SK-N-SH (cell line): Measurements from ENCODE around the gene MPP3. TPM values are rescaled to one million over a fixed set of nuclear protein-coding genes. Genes with fewer than 3 reads are reported as not detected.

Experiments
- CTCF ChIA-PET: fragments of 300-600, 350-600 bp; formaldehyde crosslinking; extraction: SDS; loops from one replicate; lab custom pipeline; 2021; lab: Yijun Ruan, JAX
- POLR2A ChIA-PET: fragments of 350-600 bp; sonication (Branson Sonifier 250); formaldehyde crosslinking; extraction: SDS; loops from one replicate; lab custom pipeline; 2020; ENCODE audit warnings: antibody characterized with exemption, inconsistent platforms; lab: Yijun Ruan, JAX
- DNase-seq: peaks from one replicate; pipeline ENCODE4 v3.0.0; 2012
- H2AFZ ChIP-seq: fragments of 200-600 bp; sonication (generic); 2 replicates; pipeline ENCODE4 v1.8.1; 2016; ENCODE audit warnings: antibody characterized with exemption, mild to moderate bottlenecking, low read depth
- H3F3A ChIP-seq: fragments of 200-600 bp; sonication (generic); replicated peaks from 2 replicates; pipeline ENCODE3; 2016; ENCODE audit warnings: antibody characterized with exemption, mild to moderate bottlenecking; ENCODE audit not compliant: insufficient read depth
- H3K27ac ChIP-seq, 2 experiments: fragments of 200-500 bp in 1 of 2; fragments of 200-600 bp in 1 of 2; sonication (Bioruptor generic) in 1 of 2; sonication (generic), shearing (Covaris generic) in 1 of 2; 2 replicates each; pipeline versions ENCODE4 v1.5.1 to v1.6.1; 2014 to 2016; ENCODE audit warnings: low read depth in 2 of 2, inconsistent platforms in 1 of 2, low read length in 1 of 2, mild to moderate bottlenecking in 1 of 2, mixed read lengths in 1 of 2
- H3K27me3 ChIP-seq: fragments of 200-600 bp; sonication (generic), shearing (Covaris generic); 2 replicates; pipeline ENCODE4 v1.6.1; 2016; ENCODE audit warnings: mixed run types; ENCODE audit not compliant: insufficient read depth
- H3K36me3 ChIP-seq, 2 experiments: fragments of 200-500 bp in 1 of 2; fragments of 200-600 bp in 1 of 2; sonication (Bioruptor generic) in 1 of 2; sonication (generic) in 1 of 2; replicated peaks in 1 of 2; 2 replicates each; pipeline versions ENCODE3 to v1.5.1; 2014 to 2016; ENCODE audit warnings: low read length in 1 of 2, mild to moderate bottlenecking in 1 of 2; ENCODE audit not compliant: insufficient read depth in 2 of 2, control insufficient read depth in 1 of 2
- H3K4me1 ChIP-seq, 2 experiments: fragments of 200-500 bp in 1 of 2; fragments of 200-600 bp in 1 of 2; sonication (Bioruptor generic) in 1 of 2; sonication (generic), shearing (Covaris generic) in 1 of 2; 2 replicates each; pipeline versions ENCODE4 v1.5.1 to v1.6.1; 2014 to 2016; ENCODE audit warnings: low read depth in 1 of 2, low read length in 1 of 2, mixed run types in 1 of 2; ENCODE audit not compliant: insufficient read depth in 2 of 2, control insufficient read depth in 1 of 2
- H3K4me2 ChIP-seq: fragments of 200-600 bp; sonication (generic), shearing (Covaris generic); 2 replicates; pipeline ENCODE4 v1.6.1; 2017; ENCODE audit warnings: mixed run types
- H3K4me3 ChIP-seq, 2 experiments: fragments of 200-500 bp in 1 of 2; fragments of 200-600 bp in 1 of 2; sonication (Bioruptor generic) in 1 of 2; sonication (generic), shearing (Covaris generic) in 1 of 2; 2 replicates each; pipeline versions ENCODE4 v1.5.1 to v1.8.1; 2014 to 2016; ENCODE audit warnings: low read depth in 2 of 2, inconsistent platforms in 1 of 2, low read length in 1 of 2, mild to moderate bottlenecking in 1 of 2, mixed read lengths in 1 of 2, moderate library complexity in 1 of 2
- H3K79me2 ChIP-seq: fragments of 200-600 bp; sonication (generic); 2 replicates; pipeline ENCODE4 v1.8.1; 2017; ENCODE audit warnings: mild to moderate bottlenecking; ENCODE audit not compliant: insufficient read depth
- H3K9ac ChIP-seq: fragments of 200-600 bp; sonication (generic); 2 replicates; pipeline ENCODE4 v1.6.1; 2017; ENCODE audit warnings: mixed run types
- H3K9me2 ChIP-seq: fragments of 200-600 bp; sonication (generic); 2 replicates; pipeline ENCODE4 v1.6.1; 2017; ENCODE audit warnings: mixed run types
- H3K9me3 ChIP-seq: fragments of 200-600 bp; sonication (generic); 2 replicates; pipeline ENCODE4 v1.6.1; 2017; ENCODE audit warnings: mixed run types, mild to moderate bottlenecking, moderate library complexity
- H4K20me1 ChIP-seq: fragments of 200-600 bp; sonication (generic); 2 replicates; pipeline ENCODE4 v1.6.1; 2017; ENCODE audit warnings: mild to moderate bottlenecking, mixed run types; ENCODE audit not compliant: insufficient read depth
- CHD2 ChIP-seq: fragments of 150-350 bp; IDR thresholded peaks from 2 replicates; pipeline ENCODE4 v1.6.1; 2018; ENCODE audit warnings: low read length; ENCODE audit not compliant: partially characterized antibody
- ELF1 ChIP-seq: IDR thresholded peaks from 2 replicates; pipeline ENCODE4 v1.4.0; 2012
- EP300 ChIP-seq, 2 experiments: IDR thresholded peaks; 2 replicates each; pipeline versions ENCODE4 v1.4.0 to v1.6.1; 2012; ENCODE audit warnings: borderline replicate concordance in 1 of 2, low read depth in 1 of 2, low read length in 1 of 2
- FOXJ3 ChIP-seq: sonication (generic); formaldehyde crosslinking; IDR thresholded peaks from 2 replicates; pipeline ENCODE4 v1.5.1; 2020; ENCODE audit warnings: mild to moderate bottlenecking, missing genetic modification reagents
- GATA2 ChIP-seq: sonication (generic); formaldehyde crosslinking; IDR thresholded peaks from 2 replicates; pipeline ENCODE4 v1.5.0; 2020; ENCODE audit warnings: mild to moderate bottlenecking, missing genetic modification reagents
- MXI1 ChIP-seq: IDR thresholded peaks from 2 replicates; pipeline ENCODE4 v1.6.1; 2012; ENCODE audit warnings: mild to moderate bottlenecking, low read depth, low read length, improper control_type of control experiment
- RAD21 ChIP-seq: IDR thresholded peaks from 2 replicates; pipeline ENCODE4 v1.6.1; 2012; ENCODE audit warnings: mild to moderate bottlenecking, low read length
- RCOR1 ChIP-seq: fragments of 150-350 bp; IDR thresholded peaks from 2 replicates; pipeline ENCODE4 v1.6.1; 2017; ENCODE audit warnings: antibody characterized with exemption, low read length
- SIN3A ChIP-seq: IDR thresholded peaks from 2 replicates; pipeline ENCODE4 v1.6.1; 2012; ENCODE audit warnings: low read depth, mild to moderate bottlenecking, low read length, moderate library complexity, borderline replicate concordance
- TAF1 ChIP-seq: IDR thresholded peaks from 2 replicates; pipeline ENCODE4 v1.6.1; 2012; ENCODE audit warnings: low read depth, mild to moderate bottlenecking, low read length, moderate library complexity, borderline replicate concordance
- TCF12 ChIP-seq: IDR thresholded peaks from 2 replicates; pipeline ENCODE4 v1.4.0; 2012
- YY1 ChIP-seq: IDR thresholded peaks from 2 replicates; pipeline ENCODE4 v1.4.0; 2012; ENCODE audit warnings: low read depth, mild to moderate bottlenecking
- WGBS: methylation state at CpG from one replicate; pipeline ENCODE4 v1.1.6; 2017; ENCODE audit warnings: low lambda C conversion rate; 5-methylcytosine and 5-hydroxymethylcytosine counted together
- polyA plus RNA-seq, 3 experiments: library from polyadenylated mRNA; depleted of rRNA; stranded (reverse); fragments of >200 nt; gene quantifications; 2 replicates each; pipeline ENCODE4 v1.2.3, GENCODE V29; 2012
- TF ChIP-seq, protein P1 (sequence below): IDR thresholded peaks from 2 replicates; pipeline ENCODE4 v1.4.0; 2012; ENCODE audit warnings: low read depth, borderline replicate concordance
- TF ChIP-seq, protein P2 (sequence below): fragments of 150-350 bp; IDR thresholded peaks from 2 replicates; pipeline ENCODE4 v1.6.1; 2017; ENCODE audit warnings: antibody characterized with exemption, low read length, low read depth, borderline replicate concordance
- TF ChIP-seq, protein P3 (sequence below): IDR thresholded peaks from 2 replicates; pipeline ENCODE4; 2012
- TF ChIP-seq, protein P4 (sequence below): IDR thresholded peaks from 2 replicates; pipeline ENCODE4 v1.4.0; 2012; ENCODE audit warnings: low read depth, borderline replicate concordance
- TF ChIP-seq, protein P5 (sequence below): fragments of 150-350 bp; IDR thresholded peaks from 2 replicates; pipeline ENCODE4 v1.6.1; 2016; ENCODE audit warnings: mild to moderate bottlenecking, low read depth, low read length

MPP3 gene
- polyA plus RNA-seq, 1 of the 3 experiments (the other 2 are of a cell fraction), result 14.1 TPM

DNA sequence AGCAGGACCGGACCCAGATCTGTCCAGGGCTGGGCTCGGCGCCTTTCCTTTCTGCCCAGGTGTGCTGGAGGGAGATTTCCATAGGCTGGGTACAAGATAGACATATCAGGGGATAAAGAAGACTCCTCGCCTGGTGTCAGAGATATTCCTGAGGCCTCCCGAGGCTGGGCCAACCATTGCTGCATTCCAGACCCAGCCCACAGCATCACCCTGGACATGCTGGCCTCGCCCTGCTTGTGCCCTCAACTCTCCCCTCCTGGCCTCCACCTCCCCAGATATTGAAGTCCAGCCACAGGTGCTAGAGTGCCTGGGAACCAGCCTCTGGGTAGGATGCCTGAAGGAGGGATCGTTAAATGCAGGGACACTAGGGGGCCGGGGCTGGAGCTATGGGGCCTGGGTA lies 16.2 kb upstream of the MPP3 start:
- no peak for DNase-seq
- Histone ChIP-seq H3K27me3 (peaks cover 10% of the 10 kb centered on the region; the same call in 1 of the 2 replicates), H3K4me1 (no peaks in the 10 kb centered on the region), H3F3A (no peaks in the 10 kb centered on the region), H3K9ac (no peak overlapping the region)
- CTCF ChIA-PET, result interaction anchor here (0.5 to 1.4 kb wide), 6 partner anchors 8 to 813 kb away, joined by 3 to 5 read pairs (median 3); no protein-coding TSS in a partner anchor
- TF ChIP-seq EP300 (IDR thresholded peaks at IDR 0.05; ENCODE audit: borderline replicate concordance in 1 of 2, low read depth in 1 of 2, low read length in 1 of 2) (no peak), FOXJ3 (CRISPR knock-in tag) (no peak), RAD21 (no peak), YY1 (no peak), RCOR1 (no peak), MXI1 (no peak), GATA2 (CRISPR knock-in tag) (no peak), SIN3A (no peak)
- TF ChIP-seq, protein P1, sequence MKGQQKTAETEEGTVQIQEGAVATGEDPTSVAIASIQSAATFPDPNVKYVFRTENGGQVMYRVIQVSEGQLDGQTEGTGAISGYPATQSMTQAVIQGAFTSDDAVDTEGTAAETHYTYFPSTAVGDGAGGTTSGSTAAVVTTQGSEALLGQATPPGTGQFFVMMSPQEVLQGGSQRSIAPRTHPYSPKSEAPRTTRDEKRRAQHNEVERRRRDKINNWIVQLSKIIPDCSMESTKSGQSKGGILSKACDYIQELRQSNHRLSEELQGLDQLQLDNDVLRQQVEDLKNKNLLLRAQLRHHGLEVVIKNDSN, result no peak
- TF ChIP-seq, protein P2, sequence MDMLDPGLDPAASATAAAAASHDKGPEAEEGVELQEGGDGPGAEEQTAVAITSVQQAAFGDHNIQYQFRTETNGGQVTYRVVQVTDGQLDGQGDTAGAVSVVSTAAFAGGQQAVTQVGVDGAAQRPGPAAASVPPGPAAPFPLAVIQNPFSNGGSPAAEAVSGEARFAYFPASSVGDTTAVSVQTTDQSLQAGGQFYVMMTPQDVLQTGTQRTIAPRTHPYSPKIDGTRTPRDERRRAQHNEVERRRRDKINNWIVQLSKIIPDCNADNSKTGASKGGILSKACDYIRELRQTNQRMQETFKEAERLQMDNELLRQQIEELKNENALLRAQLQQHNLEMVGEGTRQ, result no peak
- TF ChIP-seq, protein P3, sequence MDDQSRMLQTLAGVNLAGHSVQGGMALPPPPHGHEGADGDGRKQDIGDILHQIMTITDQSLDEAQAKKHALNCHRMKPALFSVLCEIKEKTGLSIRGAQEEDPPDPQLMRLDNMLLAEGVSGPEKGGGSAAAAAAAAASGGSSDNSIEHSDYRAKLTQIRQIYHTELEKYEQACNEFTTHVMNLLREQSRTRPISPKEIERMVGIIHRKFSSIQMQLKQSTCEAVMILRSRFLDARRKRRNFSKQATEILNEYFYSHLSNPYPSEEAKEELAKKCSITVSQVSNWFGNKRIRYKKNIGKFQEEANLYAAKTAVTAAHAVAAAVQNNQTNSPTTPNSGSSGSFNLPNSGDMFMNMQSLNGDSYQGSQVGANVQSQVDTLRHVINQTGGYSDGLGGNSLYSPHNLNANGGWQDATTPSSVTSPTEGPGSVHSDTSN, result no peak
- TF ChIP-seq, protein P4, sequence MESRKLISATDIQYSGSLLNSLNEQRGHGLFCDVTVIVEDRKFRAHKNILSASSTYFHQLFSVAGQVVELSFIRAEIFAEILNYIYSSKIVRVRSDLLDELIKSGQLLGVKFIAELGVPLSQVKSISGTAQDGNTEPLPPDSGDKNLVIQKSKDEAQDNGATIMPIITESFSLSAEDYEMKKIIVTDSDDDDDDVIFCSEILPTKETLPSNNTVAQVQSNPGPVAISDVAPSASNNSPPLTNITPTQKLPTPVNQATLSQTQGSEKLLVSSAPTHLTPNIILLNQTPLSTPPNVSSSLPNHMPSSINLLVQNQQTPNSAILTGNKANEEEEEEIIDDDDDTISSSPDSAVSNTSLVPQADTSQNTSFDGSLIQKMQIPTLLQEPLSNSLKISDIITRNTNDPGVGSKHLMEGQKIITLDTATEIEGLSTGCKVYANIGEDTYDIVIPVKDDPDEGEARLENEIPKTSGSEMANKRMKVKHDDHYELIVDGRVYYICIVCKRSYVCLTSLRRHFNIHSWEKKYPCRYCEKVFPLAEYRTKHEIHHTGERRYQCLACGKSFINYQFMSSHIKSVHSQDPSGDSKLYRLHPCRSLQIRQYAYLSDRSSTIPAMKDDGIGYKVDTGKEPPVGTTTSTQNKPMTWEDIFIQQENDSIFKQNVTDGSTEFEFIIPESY, result no peak
- TF ChIP-seq, all 33 proteins: peak for 0
- POLR2A ChIA-PET, result interaction anchor here (0.6 kb wide), 1 partner anchor 149 kb away, joined by 3 read pairs; no protein-coding TSS in a partner anchor
- no peak overlapping the region for H3K4me2 ChIP-seq
- H3K9me2 ChIP-seq, result no peaks in the 10 kb centered on the region
- H3K27ac ChIP-seq, result no peak overlapping the region
- H3K36me3 ChIP-seq, result no peaks in the 10 kb centered on the region
- no peaks in the 10 kb centered on the region for H3K9me3 ChIP-seq
- H4K20me1 ChIP-seq, result no peaks in the 10 kb centered on the region
- no peak overlapping the region for H2AFZ ChIP-seq
- H3K4me3 ChIP-seq, result no peak overlapping the region
- WGBS, result 83% methylated on average over 6 of the region's 8 CpGs
- no peaks in the 10 kb centered on the region for H3K79me2 ChIP-seq

DNA sequence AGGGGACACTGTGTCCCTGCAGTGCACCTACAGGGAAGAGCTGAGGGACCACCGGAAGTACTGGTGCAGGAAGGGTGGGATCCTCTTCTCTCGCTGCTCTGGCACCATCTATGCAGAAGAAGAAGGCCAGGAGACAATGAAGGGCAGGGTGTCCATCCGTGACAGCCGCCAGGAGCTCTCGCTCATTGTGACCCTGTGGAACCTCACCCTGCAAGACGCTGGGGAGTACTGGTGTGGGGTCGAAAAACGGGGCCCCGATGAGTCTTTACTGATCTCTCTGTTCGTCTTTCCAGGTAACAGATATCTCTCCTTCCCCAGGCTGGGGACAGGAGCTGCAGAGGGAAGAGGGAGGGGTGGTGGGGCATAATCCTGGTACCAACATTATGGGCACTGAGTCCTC lies 15.7 kb upstream of the MPP3 start:
- no peak overlapping the region for H3K9ac ChIP-seq
- TF ChIP-seq, protein P5, sequence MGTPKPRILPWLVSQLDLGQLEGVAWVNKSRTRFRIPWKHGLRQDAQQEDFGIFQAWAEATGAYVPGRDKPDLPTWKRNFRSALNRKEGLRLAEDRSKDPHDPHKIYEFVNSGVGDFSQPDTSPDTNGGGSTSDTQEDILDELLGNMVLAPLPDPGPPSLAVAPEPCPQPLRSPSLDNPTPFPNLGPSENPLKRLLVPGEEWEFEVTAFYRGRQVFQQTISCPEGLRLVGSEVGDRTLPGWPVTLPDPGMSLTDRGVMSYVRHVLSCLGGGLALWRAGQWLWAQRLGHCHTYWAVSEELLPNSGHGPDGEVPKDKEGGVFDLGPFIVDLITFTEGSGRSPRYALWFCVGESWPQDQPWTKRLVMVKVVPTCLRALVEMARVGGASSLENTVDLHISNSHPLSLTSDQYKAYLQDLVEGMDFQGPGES, result no peak
- TF ChIP-seq ELF1 (no peak), EP300 (IDR thresholded peaks at IDR 0.05; ENCODE audit: borderline replicate concordance in 1 of 2, low read depth in 1 of 2, low read length in 1 of 2) (no peak), TAF1 (no peak), TCF12 (no peak), CHD2 (no peak)
- H3K4me3 ChIP-seq, result no peak overlapping the region
- no peak overlapping the region for H2AFZ ChIP-seq
- ChIA-PET POLR2A (interaction anchor here (0.6 kb wide), 1 partner anchor 150 kb away, joined by 3 read pairs; no protein-coding TSS in a partner anchor), CTCF (interaction anchor here (0.5 to 1.4 kb wide), 4 partner anchors 9 to 83 kb away, joined by 3 to 5 read pairs (median 3); no protein-coding TSS in a partner anchor)
- no peaks in the 10 kb centered on the region for H3K36me3 ChIP-seq
- H3K9me2 ChIP-seq, result no peaks in the 10 kb centered on the region
- no peaks in the 10 kb centered on the region for H3K9me3 ChIP-seq
- no peaks in the 10 kb centered on the region for H3K79me2 ChIP-seq
- H4K20me1 ChIP-seq, result no peaks in the 10 kb centered on the region
- WGBS, result 85% methylated on average over 8 of the region's 10 CpGs
- no peak overlapping the region for H3K27ac ChIP-seq
- H3K4me2 ChIP-seq, result no peak overlapping the region
- no peaks in the 10 kb centered on the region for H3K4me1 ChIP-seq
- no peak for DNase-seq
- H3F3A ChIP-seq, result no peaks in the 10 kb centered on the region
- peaks cover 10% of the 10 kb centered on the region; the same call in 1 of the 2 replicates for H3K27me3 ChIP-seq
